GM12878 (cell line): Measurements from ENCODE around the gene TFB1M. TPM values are rescaled to one million over a fixed set of nuclear protein-coding genes. Genes with fewer than 3 reads are reported as not detected.

Experiments
- IKZF2 ChIP-seq, 2 experiments: fragments of 450-650 bp; IDR thresholded peaks; 2 replicates each; pipeline ENCODE4 v1.6.1; 2017; ENCODE audit warnings: mild to moderate bottlenecking in 2 of 2, moderate library complexity in 2 of 2
- PML ChIP-seq: IDR thresholded peaks from 2 replicates; pipeline ENCODE4 v1.6.1; 2012; ENCODE audit warnings: low read length, inconsistent platforms
- polyA plus RNA-seq, 11 experiments: library from polyadenylated mRNA; depleted of rRNA in 4 of 11; unstranded in 6 of 11; stranded (reverse) in 5 of 11; fragments of >200 nt; fragmentation: Nextera tagmentation in 4 of 11; fragmentation: Illumina TruSeq in 1 of 11; extraction: Ambion mirVana in 4 of 11; extraction: Trizol in 1 of 11; gene quantifications; 1 replicate in 1 of 11; 2 replicates in 10 of 11; pipeline versions ENCODE4 v1.2.1 to v1.2.3, GENCODE V29; 2011 to 2016; ENCODE audit warnings: inconsistent platforms in 2 of 11, missing spikeins in 2 of 11, low read depth in 1 of 11
- total RNA-seq, 4 experiments: library from RNA; depleted of rRNA in 3 of 4; stranded (reverse); fragments of >200 nt in 3 of 4; fragmentation: Illumina TruSeq in 1 of 4; extraction: Trizol in 1 of 4; gene quantifications; 2 replicates each; pipeline versions ENCODE4 v1.2.1 to v1.2.3, GENCODE V29; 2013 to 2021
- TF ChIP-seq, protein P1 (sequence below): fragments of 150-350 bp; IDR thresholded peaks from 2 replicates; pipeline ENCODE4 v1.6.1; 2016; ENCODE audit warnings: low read depth, low read length
- TF ChIP-seq, protein P2 (sequence below): IDR thresholded peaks from 2 replicates; pipeline ENCODE4 v1.6.1; 2011; ENCODE audit warnings: low read depth, mild to moderate bottlenecking, low read length, moderate library complexity, borderline replicate concordance; ENCODE audit errors: extremely low read depth
- TF ChIP-seq, protein P3 (sequence below): fragments of 450-650 bp; IDR thresholded peaks from 2 replicates; pipeline ENCODE4 v1.6.1; 2017; ENCODE audit warnings: antibody characterized with exemption, mild to moderate bottlenecking, moderate library complexity
- TF ChIP-seq, protein P4 (sequence below): fragments of 150-350 bp; IDR thresholded peaks from 2 replicates; pipeline ENCODE4 v1.6.1; 2014; ENCODE audit warnings: mild to moderate bottlenecking, low read depth, low read length

The TFB1M gene
- total and polyA plus RNA-seq, 10 of the 15 experiments (the other 5 are each of a cell fraction or from before 2014, with no cell fraction given): 29.9 to 117 (median 41.3) TPM

DNA sequence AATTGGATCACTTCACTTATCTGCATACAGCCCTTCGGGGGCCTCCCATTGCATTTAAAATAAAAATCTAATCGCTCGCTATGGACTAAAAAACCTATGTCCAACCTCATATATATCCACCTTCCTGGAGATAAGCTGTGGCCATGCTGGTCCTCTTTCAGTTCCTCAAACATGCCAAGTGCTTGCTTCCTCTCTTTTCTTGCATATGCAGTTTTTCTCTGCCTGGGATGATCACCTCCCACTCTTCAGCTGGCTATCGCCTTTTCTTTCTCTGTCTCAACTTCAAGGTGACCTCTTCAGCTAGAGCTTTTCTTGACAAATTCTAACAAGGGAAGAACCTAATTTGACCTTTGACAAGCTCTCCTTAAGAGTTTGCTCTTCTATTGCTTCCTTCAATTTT, 5.6 kb upstream of the TFB1M start (continued):
- TF ChIP-seq, protein P1, sequence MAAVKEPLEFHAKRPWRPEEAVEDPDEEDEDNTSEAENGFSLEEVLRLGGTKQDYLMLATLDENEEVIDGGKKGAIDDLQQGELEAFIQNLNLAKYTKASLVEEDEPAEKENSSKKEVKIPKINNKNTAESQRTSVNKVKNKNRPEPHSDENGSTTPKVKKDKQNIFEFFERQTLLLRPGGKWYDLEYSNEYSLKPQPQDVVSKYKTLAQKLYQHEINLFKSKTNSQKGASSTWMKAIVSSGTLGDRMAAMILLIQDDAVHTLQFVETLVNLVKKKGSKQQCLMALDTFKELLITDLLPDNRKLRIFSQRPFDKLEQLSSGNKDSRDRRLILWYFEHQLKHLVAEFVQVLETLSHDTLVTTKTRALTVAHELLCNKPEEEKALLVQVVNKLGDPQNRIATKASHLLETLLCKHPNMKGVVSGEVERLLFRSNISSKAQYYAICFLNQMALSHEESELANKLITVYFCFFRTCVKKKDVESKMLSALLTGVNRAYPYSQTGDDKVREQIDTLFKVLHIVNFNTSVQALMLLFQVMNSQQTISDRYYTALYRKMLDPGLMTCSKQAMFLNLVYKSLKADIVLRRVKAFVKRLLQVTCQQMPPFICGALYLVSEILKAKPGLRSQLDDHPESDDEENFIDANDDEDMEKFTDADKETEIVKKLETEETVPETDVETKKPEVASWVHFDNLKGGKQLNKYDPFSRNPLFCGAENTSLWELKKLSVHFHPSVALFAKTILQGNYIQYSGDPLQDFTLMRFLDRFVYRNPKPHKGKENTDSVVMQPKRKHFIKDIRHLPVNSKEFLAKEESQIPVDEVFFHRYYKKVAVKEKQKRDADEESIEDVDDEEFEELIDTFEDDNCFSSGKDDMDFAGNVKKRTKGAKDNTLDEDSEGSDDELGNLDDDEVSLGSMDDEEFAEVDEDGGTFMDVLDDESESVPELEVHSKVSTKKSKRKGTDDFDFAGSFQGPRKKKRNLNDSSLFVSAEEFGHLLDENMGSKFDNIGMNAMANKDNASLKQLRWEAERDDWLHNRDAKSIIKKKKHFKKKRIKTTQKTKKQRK: no peak
- TF ChIP-seq, protein P2, sequence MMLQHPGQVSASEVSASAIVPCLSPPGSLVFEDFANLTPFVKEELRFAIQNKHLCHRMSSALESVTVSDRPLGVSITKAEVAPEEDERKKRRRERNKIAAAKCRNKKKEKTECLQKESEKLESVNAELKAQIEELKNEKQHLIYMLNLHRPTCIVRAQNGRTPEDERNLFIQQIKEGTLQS: no peak
- TF ChIP-seq IKZF2 (IDR thresholded peaks at IDR 0.05) (peak; percentile 25 to 38; a peak in 2 of 4 replicates), PML (no peak)
- TF ChIP-seq, protein P3, sequence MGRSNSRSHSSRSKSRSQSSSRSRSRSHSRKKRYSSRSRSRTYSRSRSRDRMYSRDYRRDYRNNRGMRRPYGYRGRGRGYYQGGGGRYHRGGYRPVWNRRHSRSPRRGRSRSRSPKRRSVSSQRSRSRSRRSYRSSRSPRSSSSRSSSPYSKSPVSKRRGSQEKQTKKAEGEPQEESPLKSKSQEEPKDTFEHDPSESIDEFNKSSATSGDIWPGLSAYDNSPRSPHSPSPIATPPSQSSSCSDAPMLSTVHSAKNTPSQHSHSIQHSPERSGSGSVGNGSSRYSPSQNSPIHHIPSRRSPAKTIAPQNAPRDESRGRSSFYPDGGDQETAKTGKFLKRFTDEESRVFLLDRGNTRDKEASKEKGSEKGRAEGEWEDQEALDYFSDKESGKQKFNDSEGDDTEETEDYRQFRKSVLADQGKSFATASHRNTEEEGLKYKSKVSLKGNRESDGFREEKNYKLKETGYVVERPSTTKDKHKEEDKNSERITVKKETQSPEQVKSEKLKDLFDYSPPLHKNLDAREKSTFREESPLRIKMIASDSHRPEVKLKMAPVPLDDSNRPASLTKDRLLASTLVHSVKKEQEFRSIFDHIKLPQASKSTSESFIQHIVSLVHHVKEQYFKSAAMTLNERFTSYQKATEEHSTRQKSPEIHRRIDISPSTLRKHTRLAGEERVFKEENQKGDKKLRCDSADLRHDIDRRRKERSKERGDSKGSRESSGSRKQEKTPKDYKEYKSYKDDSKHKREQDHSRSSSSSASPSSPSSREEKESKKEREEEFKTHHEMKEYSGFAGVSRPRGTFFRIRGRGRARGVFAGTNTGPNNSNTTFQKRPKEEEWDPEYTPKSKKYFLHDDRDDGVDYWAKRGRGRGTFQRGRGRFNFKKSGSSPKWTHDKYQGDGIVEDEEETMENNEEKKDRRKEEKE: no peak
- TF ChIP-seq, protein P4, sequence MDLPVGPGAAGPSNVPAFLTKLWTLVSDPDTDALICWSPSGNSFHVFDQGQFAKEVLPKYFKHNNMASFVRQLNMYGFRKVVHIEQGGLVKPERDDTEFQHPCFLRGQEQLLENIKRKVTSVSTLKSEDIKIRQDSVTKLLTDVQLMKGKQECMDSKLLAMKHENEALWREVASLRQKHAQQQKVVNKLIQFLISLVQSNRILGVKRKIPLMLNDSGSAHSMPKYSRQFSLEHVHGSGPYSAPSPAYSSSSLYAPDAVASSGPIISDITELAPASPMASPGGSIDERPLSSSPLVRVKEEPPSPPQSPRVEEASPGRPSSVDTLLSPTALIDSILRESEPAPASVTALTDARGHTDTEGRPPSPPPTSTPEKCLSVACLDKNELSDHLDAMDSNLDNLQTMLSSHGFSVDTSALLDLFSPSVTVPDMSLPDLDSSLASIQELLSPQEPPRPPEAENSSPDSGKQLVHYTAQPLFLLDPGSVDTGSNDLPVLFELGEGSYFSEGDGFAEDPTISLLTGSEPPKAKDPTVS: no peak
